Stimulated activated CD8-positive, alpha-beta memory T cell treated with anti-CD3 and anti-CD28 coated beads, Interleukin-4, amount 100 ng/mL, for 1 hour (primary cell): ENCODE measurements around the gene ITPKC.
A peak's percentile ranks its signal among the peaks of the same experiment; 100 is the strongest.
"Not testable (repeated sequence)": the region's sequence is repeated elsewhere in the genome, so short reads cannot be mapped to it uniquely, and the experiment has no call there.

Source experiments
- DNase-seq, 2 donors: peaks; one replicate each; pipeline ENCODE4 v3.0.0-alpha.2; 2020; ENCODE audit warnings: low read depth in 2 of 2, low spot score in 1 of 2

The ITPKC gene

DNA sequence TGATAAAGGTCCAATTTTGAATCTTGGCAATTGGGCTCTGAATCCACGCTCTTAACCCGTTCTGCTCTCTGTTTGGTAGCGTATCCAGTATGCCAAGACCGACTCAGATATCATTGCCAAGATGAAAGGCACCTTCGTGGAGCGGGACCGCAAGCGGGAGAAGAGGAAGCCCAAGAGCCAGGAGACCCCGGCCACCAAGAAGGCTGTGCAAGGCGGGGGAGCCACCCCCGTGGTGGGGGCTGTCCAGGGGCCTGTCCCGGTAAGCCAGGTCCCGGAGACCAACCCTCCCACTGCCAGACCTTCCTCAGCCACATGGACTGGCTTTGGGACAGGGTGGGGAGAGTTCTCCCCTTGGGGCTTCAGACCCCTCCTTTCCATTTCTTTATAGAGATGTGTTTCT is 42.4 kb downstream of the ITPKC start:
- no peak for DNase-seq

DNA sequence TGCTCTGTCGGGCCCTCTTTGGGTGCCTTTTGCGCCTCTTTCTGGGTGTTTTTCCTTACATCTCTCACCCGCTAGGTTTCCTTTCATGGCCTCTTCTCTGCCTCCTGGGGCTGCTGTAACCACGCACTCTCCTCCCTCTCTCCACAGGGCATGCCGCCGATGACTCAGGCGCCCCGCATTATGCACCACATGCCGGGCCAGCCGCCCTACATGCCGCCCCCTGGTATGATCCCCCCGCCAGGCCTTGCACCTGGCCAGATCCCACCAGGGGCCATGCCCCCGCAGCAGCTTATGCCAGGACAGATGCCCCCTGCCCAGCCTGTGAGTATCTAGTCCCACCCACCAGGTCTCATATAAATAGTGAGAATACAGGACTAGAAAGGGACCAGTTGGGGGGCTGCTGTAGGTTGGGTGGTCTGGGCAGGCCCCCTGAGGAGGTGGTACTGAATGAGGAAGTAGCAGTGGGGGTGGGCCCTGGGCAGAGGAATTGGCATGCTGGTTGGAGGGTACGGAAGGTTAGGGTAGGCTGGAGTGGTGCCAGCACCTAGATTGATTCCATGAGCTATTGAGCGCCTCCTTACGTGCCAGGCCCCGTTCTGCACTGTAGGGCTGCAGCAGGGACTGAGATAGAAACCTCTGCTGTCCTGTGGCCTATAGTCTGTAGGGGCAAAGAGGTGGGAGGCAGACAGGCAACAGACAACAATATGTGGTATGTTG is 46.0 kb downstream of the ITPKC start:
- no peak for DNase-seq

DNA sequence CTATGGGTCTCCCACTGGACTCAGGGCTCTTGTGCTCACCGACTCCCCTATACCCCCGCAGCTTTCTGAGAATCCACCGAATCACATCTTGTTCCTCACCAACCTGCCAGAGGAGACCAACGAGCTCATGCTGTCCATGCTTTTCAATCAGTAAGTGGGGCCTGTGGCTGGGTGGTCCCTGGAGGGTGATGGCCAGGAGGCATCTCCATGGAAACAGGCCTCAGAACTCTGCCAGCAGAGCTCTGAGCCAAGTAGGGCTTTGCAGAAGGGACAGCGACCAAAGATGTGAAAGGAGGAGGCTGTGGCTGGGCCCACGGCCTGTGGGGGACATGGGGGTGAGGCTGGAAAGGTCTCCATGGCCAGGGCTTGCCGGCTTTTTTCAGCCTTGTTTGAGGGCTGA is 46.6 kb downstream of the ITPKC start:
- DNase-seq: no peak

DNA sequence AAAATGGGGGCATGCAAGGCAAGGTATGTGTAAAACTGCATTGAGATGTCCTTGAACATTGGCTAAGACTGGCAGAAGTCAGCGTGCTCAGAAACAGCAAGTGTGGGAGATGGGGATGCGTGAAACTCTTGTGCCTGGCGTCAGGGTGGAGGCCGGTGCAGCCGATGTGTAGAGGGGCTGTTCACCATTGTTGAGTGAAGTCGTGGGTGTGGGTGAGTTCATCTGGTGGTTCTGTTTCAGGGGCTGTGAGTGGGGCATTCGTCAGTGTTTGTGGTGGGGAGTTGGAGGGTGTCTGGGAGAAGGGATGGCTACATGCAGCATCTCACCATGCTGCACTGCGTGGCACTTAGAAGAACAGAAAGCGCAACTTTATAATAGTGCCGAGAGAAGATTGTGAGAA is 47.1 kb downstream of the ITPKC start:
- DNase-seq: no peak

DNA sequence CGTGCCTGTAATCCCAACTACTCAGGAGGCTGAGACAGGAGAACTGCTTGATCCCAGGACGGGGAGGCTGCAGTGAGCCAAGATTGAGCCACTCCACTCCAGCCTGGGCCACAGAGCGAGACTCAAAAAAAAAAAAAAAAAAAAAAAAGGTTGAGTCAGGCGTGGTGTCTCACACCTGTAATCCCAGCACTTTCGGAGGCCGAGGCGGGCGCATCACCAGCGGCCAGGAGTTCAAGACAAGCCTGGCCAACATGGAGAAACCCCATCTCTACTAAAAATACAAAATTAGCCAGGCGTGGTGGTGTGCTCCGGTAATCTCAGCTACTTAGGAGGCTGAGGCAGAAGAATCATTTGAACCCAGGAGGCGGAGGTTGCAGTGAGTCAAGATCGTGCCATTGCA is 49.5 kb downstream of the ITPKC start:
- not testable (repeated sequence) for DNase-seq

DNA sequence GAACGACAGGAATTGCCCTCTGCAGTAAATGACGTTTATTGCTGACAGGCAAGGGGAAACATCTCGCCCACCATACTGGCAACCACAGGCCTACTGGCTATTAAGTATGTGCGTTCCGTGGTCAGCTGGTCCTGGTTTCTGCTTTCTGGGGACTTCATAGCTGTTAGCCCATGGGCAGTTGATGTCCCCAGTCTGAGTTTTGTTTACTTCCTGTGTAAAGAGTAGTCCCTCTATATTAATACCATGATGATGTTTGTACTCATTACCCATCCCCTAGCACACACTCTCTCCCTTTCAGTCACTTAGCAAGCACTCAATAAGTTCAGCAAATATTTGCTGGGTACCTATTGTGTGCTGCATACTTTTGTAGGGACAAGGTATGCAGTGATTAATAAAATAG is 52.0 kb downstream of the ITPKC start:
- no peak for DNase-seq

DNA sequence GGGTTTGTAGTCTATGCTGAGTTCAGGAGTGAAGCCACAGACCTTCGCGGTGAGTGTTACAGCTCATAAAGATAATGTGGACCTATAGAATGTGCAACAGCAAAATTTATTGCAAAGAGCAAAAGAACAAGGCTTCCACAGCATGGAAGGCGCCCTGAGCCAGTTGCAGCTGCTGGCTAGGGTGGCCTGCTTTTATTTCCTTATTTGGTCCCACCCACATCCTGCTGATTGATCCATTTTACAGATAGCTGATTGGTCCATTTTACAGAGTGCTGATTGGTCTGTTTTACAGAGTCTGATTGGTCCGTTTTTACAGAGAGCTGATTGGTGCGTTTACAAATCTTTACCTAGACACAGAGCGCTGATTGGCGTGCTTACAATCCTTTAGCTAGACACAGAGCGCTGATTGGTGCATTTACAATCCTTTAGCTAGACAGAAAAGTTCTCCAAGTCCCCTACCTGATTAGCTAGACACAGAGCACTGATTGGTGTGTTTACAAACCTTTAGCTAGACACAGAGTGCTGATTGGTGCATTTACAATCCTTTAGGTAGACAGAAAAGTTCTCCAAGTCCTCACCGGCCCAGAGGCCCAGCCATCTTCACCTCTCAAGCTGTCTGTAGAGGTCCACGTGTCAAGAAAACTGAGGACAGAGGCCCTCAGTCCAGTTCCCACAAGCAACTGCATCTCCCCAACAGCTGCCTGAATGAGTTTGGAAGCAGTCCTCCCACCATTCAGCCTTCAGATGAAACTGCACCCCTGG is 54.4 kb downstream of the ITPKC start:
- DNase-seq: not testable (repeated sequence)

DNA sequence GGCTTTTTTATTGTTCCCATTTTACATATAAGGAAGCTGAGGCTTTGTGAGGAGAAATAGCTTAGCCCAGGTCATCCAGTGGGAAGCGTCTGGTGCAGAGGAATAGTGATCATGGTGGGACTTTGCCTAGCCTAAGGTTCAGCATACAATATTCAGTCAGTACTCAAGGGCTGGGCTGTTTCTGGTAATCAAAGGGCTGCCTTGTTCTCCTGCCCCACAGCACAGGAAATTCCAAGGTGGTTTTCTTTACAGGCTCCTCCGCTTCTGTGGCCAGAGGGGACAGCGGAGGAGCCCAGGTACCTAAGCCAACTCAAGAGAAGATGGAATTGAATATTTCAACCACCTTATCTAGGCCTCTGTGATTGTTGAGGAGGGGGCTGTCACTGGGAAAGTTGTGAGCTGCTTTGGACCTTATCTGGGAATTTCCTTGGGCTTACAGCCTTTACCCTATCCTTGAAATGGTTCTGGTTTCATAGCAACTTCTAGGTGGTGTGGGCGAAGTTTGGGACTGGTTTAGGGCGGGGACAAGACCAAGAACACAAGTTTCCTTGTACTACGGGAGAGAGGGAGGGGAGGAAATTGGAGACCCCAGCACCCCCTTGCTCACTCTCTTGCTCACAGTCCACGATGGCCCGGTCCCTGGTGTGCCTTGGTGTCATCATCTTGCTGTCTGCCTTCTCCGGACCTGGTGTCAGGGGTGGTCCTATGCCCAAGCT is 58.2 kb downstream of the ITPKC start, which contains the start of gene MIA:
TSS of gene MIA (plus strand) at position 606 of the 716 bp plus-strand sequence. CDS start at position 628, 22 bp downstream.
- DNase-seq: no peak

DNA sequence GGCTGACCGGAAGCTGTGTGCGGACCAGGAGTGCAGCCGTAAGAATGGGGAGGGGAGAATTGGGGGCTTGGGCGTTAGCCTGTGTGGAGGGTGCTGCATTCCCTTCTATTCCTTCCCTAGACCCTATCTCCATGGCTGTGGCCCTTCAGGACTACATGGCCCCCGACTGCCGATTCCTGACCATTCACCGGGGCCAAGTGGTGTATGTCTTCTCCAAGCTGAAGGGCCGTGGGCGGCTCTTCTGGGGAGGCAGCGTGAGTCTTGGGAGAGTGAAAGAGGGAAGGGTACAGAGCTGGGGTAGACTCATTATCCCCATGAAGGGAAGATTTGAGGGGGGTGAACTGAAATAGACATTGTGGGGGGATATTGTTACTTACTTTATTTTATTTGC is 58.7 kb downstream of the ITPKC start:
- DNase-seq: no peak

DNA sequence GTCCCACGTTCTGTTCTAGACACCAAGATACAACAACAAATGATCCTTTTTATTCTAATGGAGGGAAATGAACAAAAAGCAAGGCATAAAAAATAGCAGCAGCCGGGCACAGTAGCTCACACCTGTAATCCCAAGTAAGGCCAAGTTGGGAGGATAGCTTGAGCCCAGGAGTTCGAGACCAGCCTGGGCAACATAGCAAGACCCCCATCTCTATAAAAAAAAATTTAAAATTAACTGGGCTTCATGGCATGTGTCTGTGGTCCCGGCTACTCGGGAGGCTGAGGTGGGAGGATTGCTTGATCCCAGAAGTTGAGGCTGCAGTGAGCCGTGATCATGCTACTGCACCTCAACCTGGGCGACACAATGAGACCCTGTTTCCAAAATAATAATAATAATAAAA is 59.5 kb downstream of the ITPKC start:
- DNase-seq: no peak

DNA sequence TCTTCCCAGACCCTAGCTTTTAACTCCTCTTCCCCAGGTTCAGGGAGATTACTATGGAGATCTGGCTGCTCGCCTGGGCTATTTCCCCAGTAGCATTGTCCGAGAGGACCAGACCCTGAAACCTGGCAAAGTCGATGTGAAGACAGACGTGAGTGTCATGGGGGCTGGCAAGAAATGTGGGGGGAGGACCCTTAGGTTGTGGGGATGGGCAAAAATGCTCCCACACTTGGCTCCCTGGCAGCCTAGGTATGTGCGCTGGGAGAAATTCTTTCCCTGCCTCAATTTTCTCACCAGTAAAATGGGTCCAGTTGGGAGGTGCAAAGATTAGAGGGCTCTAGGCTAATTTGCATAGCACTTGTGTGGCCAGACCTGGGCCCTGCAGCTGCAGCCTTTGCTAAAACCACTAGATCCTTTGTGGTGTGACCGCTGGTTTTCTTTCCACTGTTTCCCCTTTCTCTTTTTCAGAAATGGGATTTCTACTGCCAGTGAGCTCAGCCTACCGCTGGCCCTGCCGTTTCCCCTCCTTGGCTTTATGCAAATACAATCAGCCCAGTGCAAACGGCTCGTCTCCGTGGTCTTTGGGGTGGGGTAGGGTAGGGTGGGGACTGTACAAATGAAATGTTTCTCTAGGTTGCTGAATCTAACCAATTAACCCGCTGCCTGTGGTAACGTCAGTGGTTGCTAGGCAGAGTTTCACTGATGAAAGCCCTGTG is 60.2 kb downstream of the ITPKC start:
- DNase-seq: peak; percentile 80 to 81

DNA sequence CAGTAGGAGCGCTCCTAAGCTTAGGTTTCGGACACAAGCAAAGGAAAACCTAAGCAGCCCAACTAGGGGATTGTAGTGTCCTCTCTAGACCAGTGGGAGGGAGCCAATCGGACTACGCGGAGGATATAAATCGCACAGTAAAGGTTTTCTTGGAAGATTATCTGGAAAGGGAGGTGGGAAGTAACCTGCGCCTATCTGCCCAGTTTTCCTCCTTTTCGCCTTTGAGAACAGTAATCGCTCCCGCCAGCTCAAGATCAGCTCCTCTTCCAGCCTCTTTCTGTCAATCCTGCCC is 60.7 kb downstream of the ITPKC start:
- no peak for DNase-seq

DNA sequence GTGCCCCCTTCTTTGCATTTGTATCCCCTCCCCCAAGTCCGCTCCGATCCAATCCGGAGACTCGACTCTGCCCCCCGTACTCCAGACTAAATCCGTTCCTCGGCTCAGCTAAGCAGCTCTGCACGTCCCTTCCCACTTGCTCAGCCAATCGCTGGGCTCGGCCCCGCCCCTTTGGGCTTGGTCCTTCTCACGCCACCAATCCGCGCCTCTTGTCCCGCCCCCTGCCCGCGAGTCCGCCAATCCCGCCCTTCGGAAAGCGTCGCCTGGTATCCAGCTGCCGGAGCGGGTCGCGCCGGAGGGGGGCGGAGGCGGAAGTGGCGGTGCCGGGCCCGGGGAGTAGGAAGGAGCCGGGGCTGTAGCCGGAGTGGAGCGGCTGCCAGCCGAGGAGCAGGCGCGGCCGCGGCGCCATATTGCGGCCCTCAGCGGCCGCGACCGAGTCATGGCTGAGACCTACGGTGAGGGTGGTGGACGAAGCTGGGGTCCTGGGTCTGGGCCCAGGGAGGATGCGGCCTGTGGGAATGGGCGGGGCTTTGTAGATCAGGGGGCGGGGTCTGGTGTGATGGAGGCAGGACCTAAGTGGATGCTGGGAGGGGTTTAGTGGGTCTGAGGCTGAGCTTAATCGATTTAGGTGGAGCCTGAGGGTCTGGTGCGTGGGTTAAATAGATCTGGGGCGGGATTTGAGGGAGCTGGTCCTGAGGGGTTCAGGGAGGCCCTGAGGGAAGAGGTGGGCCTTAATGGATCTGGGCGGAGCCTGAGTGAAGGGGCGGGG is 61.2 kb downstream of the ITPKC start, which contains the start of gene RAB4B:
TSS of gene RAB4B (plus strand) at position 311 of the 769 bp plus-strand sequence. CDS start at position 440, 129 bp downstream.
- DNase-seq: peak; percentile 99 to 100

DNA sequence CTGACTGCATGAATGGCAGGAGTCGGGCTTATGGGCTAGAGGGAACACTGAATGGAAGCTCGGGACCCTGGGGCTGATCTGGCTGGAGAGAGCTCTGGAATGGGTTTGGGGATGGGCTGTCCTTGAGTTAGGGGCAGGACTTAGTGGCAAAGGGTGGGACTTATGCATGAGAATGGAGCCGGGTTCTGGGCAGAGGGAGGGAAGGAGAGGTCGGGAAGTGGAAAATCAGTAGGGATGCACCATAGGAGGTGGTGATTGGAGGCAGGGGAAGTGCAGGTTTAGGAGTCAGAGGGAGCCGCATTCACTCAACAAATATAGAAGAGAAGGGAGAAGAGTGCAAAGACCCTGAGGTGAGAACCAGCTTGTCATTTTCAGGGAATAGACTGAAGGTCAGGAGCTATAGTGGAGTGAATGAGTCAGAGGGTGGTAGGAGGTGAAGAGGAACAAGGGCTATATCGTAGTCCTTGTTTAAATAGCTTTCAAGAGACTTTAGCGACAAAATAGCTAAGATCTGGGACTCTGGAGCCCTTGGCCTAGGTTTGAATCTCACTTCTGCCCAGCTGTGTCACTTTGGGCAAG is 61.9 kb downstream of the ITPKC start:
- DNase-seq: no peak

DNA sequence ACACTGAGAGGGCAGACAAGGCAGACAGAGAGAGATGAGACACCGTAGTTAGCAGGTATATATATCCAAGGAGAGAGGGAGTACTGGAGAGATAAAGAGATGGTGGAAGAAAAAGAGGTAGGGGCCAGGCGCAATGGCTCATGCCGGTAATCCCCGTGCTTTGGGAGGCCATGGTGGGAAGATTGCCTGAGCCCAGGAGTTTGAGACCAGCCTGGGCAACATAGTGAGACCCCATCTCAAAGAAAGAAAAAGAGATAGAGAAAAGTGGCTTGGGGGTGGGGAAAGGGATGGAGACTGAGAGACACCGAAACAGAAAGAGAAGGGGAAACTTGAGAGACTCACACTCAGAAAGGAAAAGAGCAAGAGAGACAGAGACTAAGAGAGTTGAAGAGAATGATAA is 63.7 kb downstream of the ITPKC start:
- DNase-seq: no peak

DNA sequence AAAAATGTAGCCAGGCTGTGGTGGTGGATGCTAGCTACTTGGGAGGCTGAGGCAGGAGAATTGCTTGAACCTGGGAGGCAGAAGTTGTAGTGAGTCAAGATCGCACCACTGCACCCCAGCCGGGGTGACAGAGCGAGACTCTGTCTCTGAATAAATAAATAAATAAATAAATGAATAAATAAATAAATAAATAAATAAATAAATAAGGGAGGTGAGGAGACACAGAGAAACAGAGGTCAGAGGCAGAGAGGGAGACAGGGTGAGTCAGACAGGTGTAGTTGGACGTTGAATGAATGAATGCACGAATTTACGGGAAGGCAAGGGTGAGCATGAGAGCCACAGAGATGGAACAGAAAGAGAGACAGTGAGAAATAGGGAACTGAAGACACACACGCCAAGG is 64.2 kb downstream of the ITPKC start:
- DNase-seq: no peak

DNA sequence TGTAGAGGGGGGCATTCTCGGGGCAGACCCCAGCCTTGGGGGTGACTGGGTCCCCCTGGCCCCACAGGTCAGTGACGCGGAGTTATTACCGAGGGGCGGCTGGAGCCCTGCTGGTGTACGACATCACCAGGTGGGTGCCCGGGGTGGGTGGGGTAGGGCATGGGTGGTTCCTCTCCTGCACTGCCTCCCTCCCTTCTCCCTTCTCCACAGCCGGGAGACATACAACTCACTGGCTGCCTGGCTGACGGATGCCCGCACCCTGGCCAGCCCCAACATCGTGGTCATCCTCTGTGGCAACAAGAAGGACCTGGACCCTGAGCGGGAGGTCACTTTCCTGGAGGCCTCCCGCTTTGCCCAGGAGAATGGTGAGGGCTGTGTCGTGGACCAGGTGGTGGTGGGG is 66.8 kb downstream of the ITPKC start:
- no peak for DNase-seq

DNA sequence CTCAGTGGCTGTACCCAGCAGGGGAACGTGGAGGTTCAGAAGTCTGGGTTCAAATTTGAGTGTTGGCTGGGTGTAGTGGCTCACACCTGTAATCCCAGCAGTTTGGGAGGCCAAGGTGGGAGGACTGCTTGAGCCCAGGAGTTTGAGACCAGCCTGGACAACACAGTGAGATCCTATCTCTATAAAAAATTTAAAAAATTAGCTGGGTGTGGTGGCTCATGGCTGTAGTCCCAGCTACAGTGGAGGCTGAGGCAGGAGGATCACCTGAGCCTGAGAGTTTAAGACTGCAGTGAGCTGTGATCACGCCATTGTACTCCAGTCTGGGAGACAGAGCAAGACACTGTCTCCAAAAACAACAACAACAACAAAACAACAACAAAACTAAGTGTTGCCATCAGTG is 67.2 kb downstream of the ITPKC start:
- DNase-seq: not testable (repeated sequence)

DNA sequence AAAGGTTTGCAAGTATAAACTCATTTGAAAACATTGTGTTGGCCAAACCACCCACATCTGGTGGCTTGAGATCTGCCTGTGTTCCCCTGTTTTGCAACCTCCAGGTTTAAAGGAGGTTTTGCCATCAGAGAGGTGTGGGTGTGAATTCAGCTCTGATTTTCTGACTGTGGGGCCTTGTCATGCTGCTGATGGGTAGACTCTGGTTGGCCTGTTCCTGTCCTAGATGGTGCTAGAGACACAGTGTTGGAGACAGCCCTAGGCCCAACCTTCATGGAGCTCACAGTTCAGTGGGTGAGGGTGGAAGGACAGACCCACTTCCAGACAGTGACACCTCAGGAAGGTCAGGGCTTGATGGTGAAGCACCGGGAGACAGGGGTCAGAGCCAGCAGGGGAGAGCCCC is 68.6 kb downstream of the ITPKC start:
- no peak for DNase-seq
